Epithelial cell of prostate (primary cell): ENCODE data around the gene PCDHB11.
"Not testable (repeated sequence)": the region's sequence is repeated elsewhere in the genome, so short reads cannot be mapped to it uniquely, and the experiment has no call there.

Experiments used
- DNase-seq: peaks from one replicate; pipeline ENCODE4 v3.0.0-alpha.2; 2011; ENCODE audit warnings: low read depth, low spot score
- H3K27ac ChIP-seq: fragments of 450-650 bp; 2 replicates; pipeline ENCODE4 v1.5.1; 2017; ENCODE audit warnings: mild to moderate bottlenecking

PCDHB11 gene

GRCh38 chr5:141234109-141234667 lies 34.8 kb downstream of the PCDHB11 start:
- DNase-seq, result no peak
- no peak overlapping the region for H3K27ac ChIP-seq

GRCh38 chr5:141235922-141236321 lies 36.5 kb downstream of the PCDHB11 start:
- not testable (repeated sequence) for H3K27ac ChIP-seq, DNase-seq

GRCh38 chr5:141236516-141237313 lies 37.3 kb downstream of the PCDHB11 start:
- no peak for DNase-seq

GRCh38 chr5:141241496-141241895 lies 42.1 kb downstream of the PCDHB11 start:
- DNase-seq, result no peak
- H3K27ac ChIP-seq, result no peak overlapping the region

More at GRCh38 chr5:141236516-141237313, 37.3 kb downstream of the PCDHB11 start:
- no peak overlapping the region for H3K27ac ChIP-seq

- no peak within 1 kb of the TSS for H3K27ac ChIP-seq
- DNase-seq, result no peak
These were observed 45.9 kb downstream of the PCDHB11 start, which contains the start of gene PCDHB15 for GRCh38 chr5:141245250-141245717. TSS of gene PCDHB15 (plus strand) at chr5:141245395. CDS start at chr5:141245579, 184 bp downstream.

GRCh38 chr5:141246971-141247370 lies 47.5 kb downstream of the PCDHB11 start:
- not testable (repeated sequence) for H3K27ac ChIP-seq, DNase-seq

- DNase-seq, H3K27ac ChIP-seq: not testable (repeated sequence)
These were observed 48.0 kb downstream of the PCDHB11 start for GRCh38 chr5:141247434-141247833.

- DNase-seq, result no peak
- no peak overlapping the region for H3K27ac ChIP-seq
These were observed 51.1 kb downstream of the PCDHB11 start for GRCh38 chr5:141250576-141250975.
